SK-N-MC (cell line): ENCODE results near the gene INHBC.

Experiments used
- EZH2 ChIP-seq: fragments of 200-600 bp; sonication (generic); IDR thresholded peaks from one replicate; pipeline ENCODE4 v1.6.1; 2017; ENCODE audit warnings: antibody characterized with exemption
- POLR2AphosphoS5 ChIP-seq: IDR thresholded peaks from 2 replicates; pipeline ENCODE4 v1.6.1; 2012; ENCODE audit warnings: mild to moderate bottlenecking, low read depth, low read length, borderline replicate concordance

DNA sequence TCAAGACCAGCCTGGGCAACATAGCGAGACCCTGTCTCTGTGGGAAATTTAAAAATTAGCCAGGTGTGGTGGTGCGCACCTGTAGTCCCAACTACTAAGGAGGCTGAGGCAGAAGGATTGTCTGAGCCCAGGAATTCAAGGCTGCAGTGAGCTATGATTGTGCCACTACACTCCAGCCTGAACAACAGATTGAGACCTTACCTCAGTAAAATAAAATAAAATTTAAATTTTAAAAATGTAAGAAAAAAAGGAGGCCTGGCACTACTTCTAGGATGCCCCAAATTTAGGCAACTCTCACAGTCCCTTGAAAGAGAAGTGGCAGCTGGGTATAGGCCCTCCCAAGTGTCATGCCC is 19.6 kb downstream of the INHBC start:
- TF ChIP-seq POLR2AphosphoS5 (no peak), EZH2 (no peak)
